ENCODE results near the gene GIGYF1. TPM values are rescaled to one million over a fixed set of nuclear protein-coding genes. Genes with fewer than 3 reads are reported as not detected.

Gene GIGYF1
- total and polyA plus RNA-seq, 2 of the 13 experiments (the other 11 are each of a cell fraction or from before 2014, with no cell fraction given): 7.6 to 16.1 TPM

GRCh38 chr7:100691676-100692577 lies 2.1 kb downstream of the GIGYF1 start (continued):
- 0 out of 2 replicates have a peak, but pooled peaks have one; percentile 46 for TF ChIP-seq ZNF34 (CRISPR knock-in tag; IDR thresholded peaks at IDR 0.05; ENCODE audit: borderline replicate concordance)
- TF ChIP-seq XBP1 (CRISPR knock-in tag; IDR thresholded peaks at IDR 0.05): no peak
- TF ChIP-seq SMARCE1 (IDR thresholded peaks at IDR 0.05; ENCODE audit: borderline replicate concordance): no peak
- TF ChIP-seq ZNF614 (CRISPR knock-in tag; IDR thresholded peaks at IDR 0.05; ENCODE audit: borderline replicate concordance): no peak
- 0 out of 2 replicates have a peak, but pooled peaks have one; percentile 36 for TF ChIP-seq ZNF574 (CRISPR knock-in tag; IDR thresholded peaks at IDR 0.05)
- peak; percentile 59 to 87; a peak in 3 of 4 replicates for TF ChIP-seq HMGXB4 (CRISPR knock-in tag; IDR thresholded peaks at IDR 0.05; ENCODE audit: borderline replicate concordance in 1 of 2, low read depth in 1 of 2)

Data from HepG2 (cell line).